Heart left ventricle (tissue), 13 donors: ENCODE data around the gene ADD2.

Experiments
- POLR2A ChIP-seq, 2 donors: fragments of 450-650 bp; IDR thresholded peaks; one replicate each; pipeline ENCODE4 v1.6.1; 2017; ENCODE audit warnings: antibody characterized with exemption in 2 of 2, mild to moderate bottlenecking in 2 of 2, moderate library complexity in 2 of 2
- TF ChIP-seq, protein P1 (sequence below), 12 donors: fragments of 200-600 bp; sonication (generic) in 4 of 12; IDR thresholded peaks; one replicate each; pipeline versions ENCODE4 v1.5.0 to v1.8.0; 2018 to 2022; ENCODE audit warnings: antibody characterized with exemption in 12 of 12, mild to moderate bottlenecking in 5 of 12
- donor health status: ischemic (EF 13 %, LVEDD 7.1; RV severe dilation, severe dysfunction).
- donor health status: DM: no; HTN: yes; CAD: no.
- donor health status: DM: no; HTN: no; CAD: no.
- donor health status: ischemic (EF 25% LVEDD 6.9; RV normal size, moderate dysfunction).
- donor health status: ischemic (EF 25% LVEDD 5.7; RV mildly dilated, moderate dysfunction).
- donor health status: ischemic (EF 35%, LVEDD 5.7; RV mildly dilated, moderate dysfunction).
- donor health status: nonischemic (EF 11% LVEDD 7.7; RV severe dilation, severe dysfunction).
- donor health status: DM: yes; HTN: yes; CAD: no.
- donor health status: PGD.
- donor health status: ischemic (EF 29% LVEDD 5.4; RV normal size, mild dysfunction).
- donor health status: nonischemic (EF 23%, LVEDD 6.1; RV moderate dilation, normal function).

- TF ChIP-seq, protein P1, sequence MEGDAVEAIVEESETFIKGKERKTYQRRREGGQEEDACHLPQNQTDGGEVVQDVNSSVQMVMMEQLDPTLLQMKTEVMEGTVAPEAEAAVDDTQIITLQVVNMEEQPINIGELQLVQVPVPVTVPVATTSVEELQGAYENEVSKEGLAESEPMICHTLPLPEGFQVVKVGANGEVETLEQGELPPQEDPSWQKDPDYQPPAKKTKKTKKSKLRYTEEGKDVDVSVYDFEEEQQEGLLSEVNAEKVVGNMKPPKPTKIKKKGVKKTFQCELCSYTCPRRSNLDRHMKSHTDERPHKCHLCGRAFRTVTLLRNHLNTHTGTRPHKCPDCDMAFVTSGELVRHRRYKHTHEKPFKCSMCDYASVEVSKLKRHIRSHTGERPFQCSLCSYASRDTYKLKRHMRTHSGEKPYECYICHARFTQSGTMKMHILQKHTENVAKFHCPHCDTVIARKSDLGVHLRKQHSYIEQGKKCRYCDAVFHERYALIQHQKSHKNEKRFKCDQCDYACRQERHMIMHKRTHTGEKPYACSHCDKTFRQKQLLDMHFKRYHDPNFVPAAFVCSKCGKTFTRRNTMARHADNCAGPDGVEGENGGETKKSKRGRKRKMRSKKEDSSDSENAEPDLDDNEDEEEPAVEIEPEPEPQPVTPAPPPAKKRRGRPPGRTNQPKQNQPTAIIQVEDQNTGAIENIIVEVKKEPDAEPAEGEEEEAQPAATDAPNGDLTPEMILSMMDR (IDR thresholded peaks at IDR 0.05), result no peak
- no peak for TF ChIP-seq POLR2A (IDR thresholded peaks at IDR 0.05)
These were observed 15.0 kb downstream of the ADD2 start for GRCh38 chr2:70753031-70753430.
